ENCODE results near the gene ENPEP.
A peak's percentile ranks its signal among the peaks of the same experiment; 100 is the strongest.
"Not testable (repeated sequence)": the region's sequence is repeated elsewhere in the genome, so short reads cannot be mapped to it uniquely, and the experiment has no call there.

Gene ENPEP

GRCh38 chr4:110475881-110476818 is at the start of gene ENPEP:
ENPEP (plus strand) TSS chr4:110476155; CDS start chr4:110476415, 260 bp downstream.
- DNase-seq = no peak

- DNase-seq = not testable (repeated sequence)
Observed at GRCh38 chr4:110431805-110432204, 44.1 kb upstream of the ENPEP start.

DNA sequence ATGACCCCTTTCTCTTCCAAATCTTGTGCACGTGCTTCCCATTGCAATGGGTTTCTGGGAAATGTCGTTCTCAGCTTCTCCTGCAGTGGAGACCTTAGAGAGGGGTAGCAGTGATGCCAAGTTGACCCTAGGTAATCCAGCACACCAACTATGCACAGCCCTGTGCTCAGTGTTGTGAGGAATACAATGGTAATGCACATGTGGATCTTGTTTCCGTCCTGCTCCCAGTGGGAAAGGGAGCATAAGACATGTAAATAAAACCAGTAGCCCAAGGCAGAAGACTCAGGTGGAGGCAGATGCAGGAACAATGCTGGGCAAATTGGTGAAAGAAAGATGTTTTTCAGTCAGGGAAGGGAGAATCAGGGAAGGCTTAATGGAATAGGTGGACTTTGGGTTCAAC is 38.7 kb upstream of the ENPEP start:
- not testable (repeated sequence) for DNase-seq

- not testable (repeated sequence) for DNase-seq
Observed at GRCh38 chr4:110439209-110439608, 36.7 kb upstream of the ENPEP start.

- DNase-seq = no peak
Observed at GRCh38 chr4:110442309-110442708, 33.6 kb upstream of the ENPEP start.

DNA sequence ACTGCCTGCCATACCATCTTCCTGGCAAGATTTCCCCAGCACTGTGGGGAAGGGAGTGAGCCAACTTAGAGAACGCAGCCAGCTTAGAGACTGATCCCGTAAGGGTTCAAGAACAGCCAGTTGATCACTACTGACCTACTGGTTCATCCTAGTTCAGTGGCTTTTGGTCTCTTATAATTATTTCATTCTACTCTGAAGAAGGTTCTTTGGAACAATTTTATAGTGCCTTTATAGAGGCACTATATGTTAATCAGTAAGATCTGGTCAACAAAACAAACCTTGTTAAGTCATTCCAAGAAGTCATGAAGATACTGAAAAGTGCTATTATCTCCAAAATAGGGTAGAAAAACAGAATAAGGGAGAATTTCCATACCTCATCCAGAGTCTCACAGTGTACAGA is 33.2 kb upstream of the ENPEP start:
- no peak for DNase-seq

- no peak for DNase-seq
Observed at GRCh38 chr4:110449947-110450346, 26.0 kb upstream of the ENPEP start.

GRCh38 chr4:110452546-110452945 is 23.4 kb upstream of the ENPEP start:
- DNase-seq = no peak

DNA sequence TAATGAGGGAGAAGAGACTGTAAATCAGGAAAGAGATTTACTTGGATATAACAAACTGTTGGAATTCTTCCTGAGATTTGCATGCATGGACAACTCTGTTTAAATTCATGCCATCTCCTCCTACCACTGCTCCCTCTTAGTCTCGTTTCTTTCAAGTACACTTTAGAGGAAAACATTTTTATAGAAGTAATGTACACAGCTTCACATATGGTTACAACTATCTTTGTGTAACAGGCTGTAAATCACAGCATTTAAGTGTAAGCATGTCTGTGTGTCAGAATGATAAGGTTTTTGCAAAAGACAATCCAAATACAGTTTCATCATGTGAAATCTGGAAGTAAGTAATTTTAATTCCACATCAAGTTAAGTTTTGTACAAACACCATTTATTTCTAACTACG is 21.5 kb upstream of the ENPEP start:
- DNase-seq = no peak

DNA sequence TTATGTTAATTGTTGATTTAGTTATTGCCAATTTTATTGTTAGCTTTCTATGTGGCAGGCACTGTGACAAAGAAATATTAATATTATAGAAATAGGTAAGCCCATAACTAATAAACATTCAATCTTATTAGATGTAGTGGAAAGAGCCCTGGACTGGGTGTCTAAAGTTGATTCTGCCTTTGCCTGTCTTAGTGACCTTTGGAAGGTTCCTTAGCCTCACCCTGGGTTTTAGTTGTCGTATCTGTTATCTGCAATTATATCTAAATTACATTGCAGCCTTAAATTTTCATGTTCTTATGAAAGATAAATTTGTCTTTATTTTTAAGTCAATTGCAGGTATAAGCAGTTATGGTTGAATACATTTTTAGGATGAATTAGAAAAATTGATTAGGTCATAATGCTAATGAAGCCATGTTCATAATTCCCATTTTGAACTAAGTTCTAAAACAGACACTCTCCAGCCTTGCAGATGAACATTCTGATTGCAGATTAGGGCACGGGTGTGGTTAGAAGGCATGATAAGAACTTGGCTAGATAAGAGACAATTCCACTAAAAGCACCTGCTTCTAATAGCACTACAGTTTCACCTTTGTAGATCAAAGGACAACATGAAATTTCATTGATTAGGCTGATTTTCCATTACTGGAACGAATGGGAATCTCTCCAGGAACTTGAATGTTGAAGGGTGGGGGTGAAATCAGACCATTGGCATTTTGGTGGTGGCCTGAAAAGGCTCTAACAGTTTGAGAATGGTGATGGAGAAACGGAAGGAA is 17.3 kb upstream of the ENPEP start:
- DNase-seq = no peak

DNA sequence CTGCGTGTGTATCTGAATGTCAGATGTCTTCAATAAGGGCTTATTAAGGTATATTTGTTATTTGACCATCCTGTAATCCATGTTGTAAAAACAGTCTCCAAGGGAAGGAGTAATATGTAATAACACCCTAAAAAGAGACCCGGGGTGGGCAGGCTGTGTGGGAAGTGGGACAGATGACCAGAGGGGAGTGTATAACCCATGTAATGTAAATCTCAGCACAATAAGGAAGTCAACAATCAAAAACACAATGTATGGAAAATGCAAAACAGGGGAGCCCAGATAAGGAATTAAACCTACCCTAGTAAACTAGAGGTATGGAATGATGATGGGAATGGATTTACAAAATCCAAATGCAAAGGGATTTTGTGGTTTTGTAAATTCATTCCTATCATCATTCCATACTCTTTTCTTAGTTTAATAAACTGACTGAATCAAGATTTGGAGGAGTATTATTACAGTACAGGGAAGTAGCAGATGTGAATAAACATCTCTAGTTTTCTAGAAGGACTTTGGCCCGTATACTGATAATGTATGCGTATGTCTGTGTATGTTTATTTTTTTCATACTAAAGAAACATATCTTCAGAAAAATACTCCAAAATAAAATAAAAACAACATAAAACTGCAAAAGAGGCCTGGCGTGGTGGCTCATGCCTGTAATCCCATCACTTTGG is 15.7 kb upstream of the ENPEP start:
- DNase-seq = no peak

DNA sequence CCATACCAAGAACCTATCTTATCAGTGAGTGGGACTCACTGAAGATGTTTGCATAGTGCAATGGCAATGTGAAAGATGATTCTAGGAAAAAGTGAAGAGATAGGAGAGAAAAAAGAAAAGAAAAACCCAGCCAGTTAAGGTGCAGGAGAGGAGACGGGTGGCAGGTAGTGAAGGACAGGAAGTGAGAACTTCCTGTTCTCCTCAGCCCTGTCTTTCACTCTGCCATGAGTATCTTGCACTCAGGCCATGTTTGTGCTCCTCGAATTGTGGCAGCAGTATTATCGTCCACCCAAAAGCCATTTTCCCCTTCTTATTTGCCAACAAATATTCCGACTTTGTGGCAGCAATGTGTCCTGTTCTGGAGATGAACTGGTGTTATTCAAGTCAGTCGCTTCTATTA is 8.6 kb upstream of the ENPEP start:
- no peak for DNase-seq

GRCh38 chr4:110472583-110473329 is 3.2 kb upstream of the ENPEP start:
- no peak for DNase-seq

DNA sequence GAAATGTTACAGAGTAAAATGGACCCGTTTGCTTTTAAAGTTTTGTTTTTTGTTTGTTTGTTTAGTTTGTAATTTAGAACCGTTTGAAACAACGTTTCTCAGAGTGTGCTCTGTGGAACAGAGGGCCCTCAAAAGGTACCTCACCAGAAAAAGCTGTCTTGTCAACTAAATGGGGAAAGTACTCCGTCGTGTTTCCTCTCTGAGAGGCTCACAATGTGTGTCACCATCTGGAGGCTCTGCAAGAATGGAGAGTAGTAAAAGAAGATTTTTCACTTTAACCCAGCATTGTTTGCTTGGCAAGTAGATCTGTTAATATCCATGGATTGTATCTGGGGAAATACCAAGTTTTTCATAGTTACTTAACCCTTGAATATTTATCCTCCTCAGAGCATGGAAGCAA is 1.5 kb upstream of the ENPEP start:
- no peak for DNase-seq

- not testable (repeated sequence) for DNase-seq
Observed at GRCh38 chr4:110475080-110475479, 875 bp upstream of the ENPEP start.

GRCh38 chr4:110477836-110478235 is 1.9 kb downstream of the ENPEP start:
- no peak for DNase-seq

- no peak for DNase-seq
Observed at GRCh38 chr4:110480031-110480549, 4.1 kb downstream of the ENPEP start.

DNA sequence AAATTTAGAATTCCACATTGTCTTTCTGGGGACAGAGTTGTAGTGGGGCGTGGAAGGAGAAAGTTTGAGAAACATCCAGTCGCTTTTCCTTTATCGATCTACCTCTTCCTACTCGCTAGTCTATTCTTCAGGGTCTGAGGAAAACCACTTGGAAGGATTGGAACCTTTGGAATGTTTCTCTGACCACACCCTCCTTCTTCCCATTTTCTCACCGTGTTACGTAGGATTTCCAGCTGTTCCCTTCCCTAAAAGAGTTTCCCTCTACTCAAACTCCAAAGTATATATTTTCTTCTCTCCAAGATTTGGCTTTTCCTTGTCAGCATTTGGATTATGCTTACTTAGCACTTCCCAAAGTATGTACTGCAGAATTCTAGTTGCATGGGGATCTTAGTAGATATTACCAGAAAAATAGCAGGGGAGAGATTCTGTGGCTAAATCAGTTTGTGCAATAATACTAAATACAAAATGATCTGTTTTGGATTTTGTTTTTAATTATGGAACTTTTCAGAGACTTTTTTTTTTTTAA is 4.9 kb downstream of the ENPEP start:
- DNase-seq = no peak

GRCh38 chr4:110483516-110483915 is 7.6 kb downstream of the ENPEP start:
- DNase-seq = no peak

- DNase-seq = no peak
Observed at GRCh38 chr4:110484029-110484428, 8.1 kb downstream of the ENPEP start.

- peak; percentile 9 for DNase-seq
Observed at GRCh38 chr4:110484767-110485166, 8.8 kb downstream of the ENPEP start.

DNA sequence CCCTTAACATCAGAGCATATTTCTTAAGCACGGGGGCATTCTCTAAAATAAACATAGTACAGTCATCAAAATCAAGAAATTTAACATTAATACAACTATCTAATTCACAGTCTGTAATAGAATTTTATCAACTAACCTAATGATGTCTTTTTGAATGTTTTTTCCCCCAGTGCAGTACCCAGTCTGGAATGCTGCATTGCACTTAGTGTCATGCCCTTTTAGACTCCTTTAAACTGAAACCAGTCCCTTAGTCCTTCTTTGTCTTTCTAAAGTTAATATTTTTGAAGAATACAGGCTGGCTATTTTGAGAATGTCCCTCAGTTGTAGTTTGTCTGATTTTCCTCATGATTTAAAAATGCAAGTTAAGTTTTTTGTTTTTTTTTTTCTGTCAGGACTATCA is 9.5 kb downstream of the ENPEP start:
- DNase-seq = no peak
